SK-N-DZ (cell line): ENCODE measurements around the gene BUB1B.

Experiments
- DNase-seq: peaks from one replicate; pipeline ENCODE4 v3.0.0-alpha.2; 2015; ENCODE audit warnings: low spot score

BUB1B gene

DNA sequence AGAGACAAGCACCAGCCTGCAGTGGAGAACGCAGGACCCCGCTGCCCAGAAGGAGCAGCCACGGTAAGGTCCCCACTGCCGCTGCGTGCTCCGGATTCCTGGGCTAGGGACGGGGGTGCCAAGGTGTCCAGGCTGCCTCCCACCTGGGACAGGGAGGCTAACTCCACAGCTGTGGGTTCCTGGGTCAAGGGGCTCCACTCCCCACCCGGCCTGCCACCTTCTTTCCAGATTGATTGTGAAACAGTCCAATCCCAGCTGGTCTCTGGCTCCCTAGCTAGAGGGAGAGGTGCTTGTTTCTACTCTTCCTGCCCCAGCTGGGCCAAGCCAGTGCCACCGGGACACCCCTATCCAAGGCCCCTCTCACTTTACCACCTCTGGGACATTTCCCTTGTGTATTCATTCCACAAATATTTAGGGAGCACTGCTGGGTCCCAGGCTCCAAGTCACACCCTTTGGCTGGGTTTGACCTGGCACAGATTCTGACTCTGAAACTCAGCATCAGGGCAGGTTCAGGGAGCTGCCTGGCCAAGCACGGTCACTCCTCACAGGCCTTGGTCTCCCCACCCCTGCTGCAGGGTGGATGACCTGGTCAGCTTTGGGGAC, 79.9 kb downstream of the BUB1B start:
- DNase-seq, result no peak

DNA sequence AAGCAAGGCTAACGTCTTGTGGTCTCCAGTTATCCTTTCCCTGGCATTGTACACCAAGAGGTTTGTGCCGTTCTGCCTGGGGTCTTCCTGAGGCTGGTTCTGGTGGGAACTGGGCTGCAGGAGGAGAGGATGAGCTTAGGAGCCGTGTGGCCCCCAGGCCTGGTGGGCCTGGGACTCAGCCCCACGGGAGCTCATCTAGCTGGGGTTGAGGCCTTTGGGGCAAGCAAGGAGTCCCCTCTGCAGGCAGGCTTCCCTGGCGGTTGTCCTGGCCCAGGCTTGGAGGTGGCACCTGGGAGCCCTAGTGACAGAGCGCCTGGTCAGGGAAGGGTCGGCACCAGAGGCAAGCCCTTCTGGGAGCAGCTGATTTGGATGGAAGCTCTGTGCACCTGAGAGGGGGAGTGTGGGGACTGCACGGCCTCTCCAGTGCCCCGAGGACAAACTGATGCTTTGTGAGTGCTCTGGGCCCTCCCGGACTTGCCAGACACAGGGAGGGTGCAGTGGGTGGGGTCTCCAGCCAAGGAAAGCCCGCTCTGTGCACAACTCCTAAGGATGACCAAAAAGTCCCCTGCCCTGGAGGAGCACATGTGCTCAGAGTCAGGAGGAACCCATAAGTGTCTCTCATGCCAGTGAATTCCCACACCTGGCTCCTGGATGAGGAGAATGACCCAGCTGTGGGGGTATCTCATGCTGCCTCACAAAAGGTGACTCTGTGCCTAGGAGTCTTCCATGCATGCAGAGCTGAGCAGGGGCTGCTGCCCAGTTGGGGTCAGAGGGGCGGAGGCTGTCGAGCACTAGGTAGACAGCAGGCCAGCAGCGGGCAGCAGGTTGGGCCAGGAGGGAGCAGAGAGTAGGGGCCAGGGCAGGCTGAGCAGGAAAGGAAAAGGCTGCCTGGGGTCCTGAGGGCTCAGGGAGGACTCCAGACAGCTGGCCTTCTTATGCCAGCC, 80.7 kb downstream of the BUB1B start:
- no peak for DNase-seq

DNA sequence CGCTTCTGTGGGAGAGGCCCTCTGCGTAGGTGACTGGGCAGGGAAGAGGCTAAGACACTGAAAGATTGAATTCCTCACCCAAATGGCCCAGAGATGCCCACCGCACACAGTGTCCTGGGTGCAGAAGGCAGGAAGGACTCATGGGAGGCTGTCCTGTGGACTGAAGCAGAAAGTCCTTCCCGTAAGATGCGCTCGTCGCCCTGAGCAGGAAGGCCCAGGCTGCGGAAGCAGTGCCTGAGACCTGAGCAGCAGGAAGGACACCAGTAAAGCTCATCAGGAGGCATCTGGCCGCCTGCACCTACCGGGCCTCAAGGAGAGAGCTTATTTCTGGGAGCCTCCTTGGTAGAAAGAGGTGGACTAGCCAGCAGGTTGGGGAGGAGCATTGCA, 81.3 kb downstream of the BUB1B start:
- no peak for DNase-seq

DNA sequence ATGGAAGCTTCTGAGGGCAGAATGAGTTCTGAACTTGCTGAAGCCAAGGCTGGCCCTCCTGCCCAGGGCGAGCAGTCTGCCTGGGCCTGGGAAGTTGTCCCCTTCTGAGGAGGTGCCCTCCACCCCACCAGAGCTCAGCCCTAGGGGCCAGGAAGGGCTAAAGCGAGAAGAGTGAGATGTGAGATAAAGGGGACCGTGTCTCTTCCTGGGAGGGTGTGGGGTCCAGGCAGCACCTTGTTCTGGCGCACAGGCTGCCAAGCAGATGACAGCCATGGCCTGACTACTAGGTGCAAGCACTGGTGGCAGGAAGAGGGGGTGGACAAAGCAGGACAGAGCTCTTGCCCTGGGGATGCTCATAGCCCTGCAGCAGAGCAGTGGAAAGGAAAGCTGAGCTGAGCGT, 81.7 kb downstream of the BUB1B start:
- DNase-seq, result no peak

DNA sequence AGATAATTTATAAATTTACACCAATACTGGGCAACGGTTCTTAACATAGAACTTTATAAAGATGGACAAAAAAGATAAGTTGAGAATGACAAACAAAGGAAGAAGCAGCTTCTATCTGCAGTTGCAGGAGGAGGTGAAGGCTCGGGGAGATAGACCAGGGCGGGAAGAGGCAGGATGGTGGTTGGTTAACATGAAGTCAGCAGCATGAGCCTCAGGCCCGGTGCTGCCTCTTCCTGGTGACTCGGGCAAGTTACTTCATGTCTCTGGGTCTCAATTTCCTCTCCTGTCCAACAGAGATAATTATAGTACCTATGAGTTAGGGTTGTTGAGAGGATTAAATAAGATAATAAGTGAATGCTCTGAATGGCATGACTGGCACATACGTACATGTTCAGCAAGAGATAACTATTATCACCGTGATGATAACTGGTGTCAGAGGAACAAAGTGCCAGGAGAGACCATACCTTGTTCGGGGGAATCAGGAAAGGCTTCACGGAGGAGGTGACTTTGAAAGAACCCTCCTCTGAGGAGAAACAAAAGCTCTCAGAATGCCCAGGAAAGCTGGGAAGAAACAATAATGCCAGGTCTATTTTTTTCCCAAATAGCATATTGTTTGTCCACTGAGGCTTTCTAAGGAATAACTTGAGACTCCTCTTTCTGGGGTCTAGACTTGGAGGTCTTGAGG, 82.4 kb downstream of the BUB1B start:
- DNase-seq, result no peak

DNA sequence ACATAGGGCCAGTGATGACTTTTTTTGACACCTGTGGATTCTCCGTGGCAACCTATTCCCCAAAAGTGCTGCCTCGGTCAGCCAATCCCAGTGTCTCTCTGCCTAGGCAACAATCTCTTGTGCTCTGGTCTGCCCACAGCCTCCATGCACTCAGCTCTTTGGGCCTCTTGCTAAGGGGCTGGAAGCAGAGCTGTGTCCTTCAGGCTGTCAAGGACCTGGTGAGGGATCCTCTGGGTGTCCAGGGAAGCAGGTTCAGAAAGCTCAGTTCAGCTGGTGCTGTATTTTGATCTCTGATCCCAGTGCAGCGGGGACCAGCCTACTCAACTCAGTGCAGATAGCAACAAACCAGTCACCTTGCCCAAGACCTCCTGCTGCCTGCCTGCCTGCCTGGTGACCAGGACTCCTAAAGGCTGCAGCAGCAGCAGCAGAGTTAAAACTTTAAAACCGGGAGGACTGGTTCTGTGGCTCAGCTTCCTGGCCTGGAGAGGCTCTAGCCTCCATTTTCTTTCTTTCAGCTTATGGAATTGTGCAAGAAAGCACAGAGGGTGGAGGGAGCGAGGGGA, 84.2 kb downstream of the BUB1B start:
- no peak for DNase-seq

DNA sequence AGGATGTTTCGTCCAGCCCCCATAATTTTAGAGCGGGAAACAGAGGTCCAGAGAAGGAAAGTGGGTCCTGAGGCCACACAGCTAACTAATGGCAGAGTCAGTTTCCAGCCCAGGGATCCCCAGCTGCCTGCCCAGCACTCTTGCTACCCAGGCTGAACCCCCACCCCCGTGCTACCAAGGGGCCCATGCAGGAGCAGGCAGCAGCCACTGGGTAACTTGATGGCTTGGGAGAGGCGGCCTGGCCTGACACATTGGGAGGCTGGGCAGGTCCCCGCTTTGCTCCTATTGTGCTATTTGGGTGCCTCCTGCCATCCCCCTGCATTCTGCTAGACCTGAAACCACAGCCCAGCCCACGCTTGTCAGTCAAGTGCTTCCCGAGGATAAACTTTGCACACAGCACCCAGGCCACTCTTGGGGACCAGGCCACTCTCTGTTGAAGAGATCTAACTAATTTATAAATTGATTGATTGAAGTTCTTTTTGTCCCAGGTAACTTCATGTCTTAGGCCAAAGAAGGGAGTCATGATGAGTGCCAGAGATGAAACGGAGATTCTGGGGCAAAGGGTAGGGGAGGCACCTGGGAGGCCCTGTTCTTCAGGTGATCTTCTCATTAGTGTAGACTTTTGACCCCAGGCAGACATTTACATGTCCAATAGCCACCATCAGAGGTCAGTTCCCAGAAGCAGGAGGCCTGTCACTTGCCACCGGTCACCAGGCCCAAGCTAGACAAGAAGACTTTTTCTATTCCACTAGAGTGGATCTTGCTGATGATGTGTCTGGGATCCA, 85.0 kb downstream of the BUB1B start:
- no peak for DNase-seq

DNA sequence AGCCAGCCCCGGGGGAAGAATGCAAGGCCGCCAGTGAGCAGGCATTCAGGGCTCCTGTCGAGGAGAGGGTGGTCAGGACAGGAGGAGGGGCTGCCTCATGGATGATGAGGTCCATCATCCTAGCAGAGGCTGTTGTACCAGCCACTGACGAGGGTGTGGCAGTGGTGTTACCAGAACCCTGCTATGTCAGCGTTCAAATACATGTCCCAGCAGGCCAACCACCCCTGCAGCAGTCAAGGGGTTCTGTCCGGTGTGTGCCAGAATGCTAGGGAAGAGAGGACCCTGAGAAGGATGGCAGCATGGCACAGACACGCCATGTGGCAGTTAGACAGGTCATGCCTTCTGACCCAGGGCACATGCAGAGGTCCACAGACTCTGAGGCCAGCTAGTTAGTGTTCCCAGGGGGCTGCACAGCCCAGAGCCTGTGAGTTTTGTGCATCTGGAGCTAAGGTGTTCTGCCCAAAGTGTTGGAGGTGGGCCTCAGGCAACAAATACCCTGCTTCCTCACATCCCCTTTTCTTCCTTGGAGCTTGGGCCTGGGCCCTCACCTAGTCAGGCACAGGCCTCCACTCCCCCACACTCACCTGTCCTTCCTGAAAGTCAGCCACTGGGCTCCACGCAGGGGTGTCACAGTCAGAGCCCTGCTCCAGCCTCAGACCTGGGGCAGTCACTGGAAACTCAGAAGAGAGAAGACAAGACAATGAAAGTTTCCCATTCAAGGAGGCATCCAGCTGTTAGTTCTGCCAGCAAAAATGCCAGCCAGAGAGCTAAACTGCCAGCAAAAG, 85.8 kb downstream of the BUB1B start:
- DNase-seq, result no peak

DNA sequence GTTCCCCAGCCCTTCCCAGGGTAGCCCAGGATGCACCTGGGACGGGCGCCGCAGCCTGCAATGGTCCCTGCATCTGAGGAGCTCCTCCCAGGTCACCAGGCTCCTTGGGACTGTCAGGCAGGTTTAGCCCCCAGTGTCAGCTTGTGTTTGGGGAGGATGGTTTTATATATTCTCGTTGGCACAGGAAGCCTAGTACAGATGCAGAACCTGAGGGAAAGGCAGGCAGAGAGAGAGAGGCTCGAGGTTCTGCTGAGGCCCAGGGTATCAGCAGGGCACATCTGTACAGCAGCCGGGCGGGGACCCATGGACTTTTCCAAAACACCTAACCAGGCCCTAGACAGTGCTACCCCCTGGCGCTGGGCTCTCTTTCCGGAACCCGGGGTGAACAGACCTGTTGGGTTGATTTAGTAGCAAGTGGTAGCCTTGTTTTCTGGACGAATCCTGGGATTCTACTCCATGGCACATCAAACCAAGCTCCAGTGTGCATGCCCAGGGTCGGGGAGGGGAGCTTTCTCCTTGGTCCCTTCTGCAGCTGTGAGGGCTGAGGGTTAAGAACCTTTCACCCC, 86.6 kb downstream of the BUB1B start:
- no peak for DNase-seq

DNA sequence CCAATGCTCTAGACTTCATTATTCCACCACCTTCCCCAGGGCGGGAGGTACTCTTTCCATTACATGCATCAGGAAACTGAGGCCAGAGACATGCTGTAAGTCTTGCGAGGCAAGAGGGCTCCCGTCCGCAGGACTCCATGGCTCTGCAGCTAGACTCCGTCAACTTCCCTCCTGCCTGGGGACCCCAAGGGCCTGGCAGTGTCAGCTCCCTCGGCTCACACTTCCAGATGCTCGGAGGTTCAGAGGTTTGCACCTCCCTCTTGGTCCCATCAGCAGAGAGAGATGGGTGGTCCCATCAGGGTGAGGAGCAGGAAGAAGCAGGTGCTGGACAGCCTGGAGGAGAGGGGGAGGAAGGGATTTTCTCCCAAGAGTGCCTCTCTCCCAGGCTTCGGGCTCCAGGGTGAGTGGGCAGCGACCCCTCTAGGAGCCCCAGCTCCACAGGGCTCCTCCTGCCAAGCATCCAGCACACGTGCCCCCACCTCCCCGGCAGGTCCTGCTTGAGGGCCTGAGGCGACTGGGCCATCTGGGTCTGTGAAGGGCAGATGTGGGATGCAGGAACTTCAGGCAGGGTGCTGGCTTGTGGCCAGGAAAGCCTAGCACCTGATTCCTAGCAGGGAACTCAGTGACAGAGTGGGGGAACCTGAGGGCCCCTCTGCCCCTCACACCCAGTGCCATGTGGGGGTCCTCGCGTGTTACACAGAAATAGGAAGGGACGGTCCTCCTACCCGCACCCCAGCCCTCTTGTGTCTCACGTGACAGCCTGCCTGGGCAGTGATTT, 87.3 kb downstream of the BUB1B start:
- DNase-seq, result no peak

DNA sequence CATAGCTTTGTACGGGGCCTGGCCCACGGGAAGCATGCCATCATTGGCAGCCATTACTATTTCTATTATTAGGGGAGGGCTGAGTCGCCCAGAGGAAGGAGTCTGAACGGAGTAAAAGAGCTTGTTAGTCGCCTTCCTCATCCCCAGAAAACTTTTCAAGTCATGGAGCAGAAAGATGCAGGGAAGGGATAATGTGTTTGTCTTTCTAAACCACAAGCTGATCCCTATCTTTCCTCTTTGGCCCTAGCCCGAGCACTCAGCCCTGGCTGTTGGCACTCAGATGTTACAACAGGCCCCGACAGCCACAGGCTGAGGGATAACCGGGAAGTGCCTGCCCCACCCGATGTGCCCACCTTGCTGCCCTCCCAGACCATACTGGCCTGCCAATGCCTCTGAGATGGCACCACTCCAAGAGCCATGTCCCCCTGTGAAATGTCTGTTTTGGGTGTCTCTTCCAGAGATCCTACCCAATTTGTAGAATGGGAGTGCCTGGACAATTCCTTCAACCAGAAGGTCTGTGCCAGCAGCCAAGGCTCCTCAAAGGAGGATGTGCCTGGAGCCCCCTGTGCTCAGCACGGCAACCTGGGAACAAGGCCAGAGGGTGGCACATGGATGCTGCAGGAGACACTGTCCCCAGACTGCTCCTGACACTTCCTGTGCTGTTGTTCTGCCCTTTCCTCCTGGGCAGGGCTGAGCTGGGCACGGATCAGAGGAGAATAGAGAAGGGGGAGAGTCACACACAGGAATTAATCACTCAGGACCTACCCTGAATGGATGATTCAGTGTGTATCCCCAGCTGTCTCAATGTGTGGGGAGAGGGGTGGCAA, 88.8 kb downstream of the BUB1B start:
- no peak for DNase-seq

DNA sequence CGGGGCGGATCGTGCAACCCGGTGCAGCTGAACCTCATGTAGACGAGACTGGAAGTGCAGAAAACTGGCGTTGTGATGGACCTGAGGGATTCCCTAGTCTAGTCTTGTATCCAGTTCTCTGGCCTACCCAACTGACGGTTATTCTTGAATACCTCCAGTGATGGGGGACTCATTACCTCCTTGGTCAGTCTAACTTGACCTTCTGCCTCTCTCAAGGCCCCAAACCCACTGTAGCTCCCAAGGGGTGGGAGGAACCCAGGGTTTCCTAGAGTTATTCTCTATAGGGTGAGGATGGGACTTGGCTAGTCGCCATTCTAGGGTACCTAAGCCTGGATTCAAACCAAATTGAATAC, 89.4 kb downstream of the BUB1B start:
- no peak for DNase-seq

DNA sequence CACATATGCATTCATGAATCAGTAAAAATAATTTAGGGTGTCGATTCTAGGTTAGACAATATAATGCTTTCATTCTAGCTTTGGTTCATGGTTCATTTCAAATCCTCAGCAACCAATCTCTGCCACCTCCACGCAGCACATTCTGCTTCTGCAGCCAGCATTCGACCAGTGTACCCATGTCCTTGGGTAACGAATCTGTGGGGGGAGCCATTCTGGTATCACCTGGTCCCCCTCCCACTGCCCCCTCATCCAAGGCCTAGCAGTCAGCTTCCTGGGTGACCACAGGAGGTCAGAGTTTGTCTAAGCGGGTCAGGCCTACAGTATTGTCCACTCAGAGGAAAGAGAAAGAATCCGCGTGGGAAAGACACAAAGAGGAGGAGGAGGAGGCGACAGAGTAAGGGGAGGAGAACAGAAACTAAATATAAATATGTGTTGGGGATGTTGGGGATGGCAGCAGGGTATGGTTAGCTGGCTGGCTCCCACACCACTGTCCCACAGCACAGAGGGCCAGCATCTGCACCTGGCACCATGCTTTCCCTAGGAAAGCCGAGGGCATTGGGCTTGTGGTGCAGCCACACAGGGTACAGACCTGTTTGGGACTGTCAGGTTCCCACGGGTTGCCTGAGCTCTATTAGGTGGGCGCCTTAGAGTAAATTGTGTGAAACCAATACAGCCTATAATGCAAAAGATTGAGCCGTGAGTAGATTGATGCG, 90.1 kb downstream of the BUB1B start:
- no peak for DNase-seq

DNA sequence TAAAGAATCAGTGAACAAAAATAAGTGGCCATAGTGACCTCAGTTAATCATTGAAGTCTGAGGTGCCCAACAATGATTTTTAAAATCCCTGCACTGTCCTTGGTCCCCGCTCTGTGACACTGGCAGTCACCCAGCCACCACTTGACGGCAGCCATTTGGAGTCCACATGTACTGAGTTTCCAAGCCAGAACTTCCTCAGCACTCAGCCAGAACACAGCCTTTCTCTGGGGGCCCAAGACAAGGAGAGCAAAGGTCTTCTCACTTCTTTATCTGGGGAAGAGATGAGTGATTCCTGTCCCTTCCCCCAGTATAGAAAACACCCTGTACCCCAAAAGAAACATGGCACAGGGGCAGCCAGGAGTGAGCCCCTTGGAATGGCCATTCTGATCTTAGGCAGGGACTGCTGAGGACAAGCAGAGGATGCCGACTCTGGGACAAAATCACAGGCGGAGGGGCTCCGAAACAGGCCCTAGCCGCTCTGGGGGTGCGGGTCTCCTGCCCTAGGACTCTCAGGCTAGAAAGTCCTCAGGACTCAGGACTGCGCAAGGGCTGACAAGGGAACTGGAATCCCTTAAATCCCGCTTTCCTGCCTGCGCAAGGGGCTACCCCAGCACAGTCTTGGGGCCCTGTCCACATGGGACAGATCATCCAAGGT, 90.7 kb downstream of the BUB1B start:
- DNase-seq, result no peak

DNA sequence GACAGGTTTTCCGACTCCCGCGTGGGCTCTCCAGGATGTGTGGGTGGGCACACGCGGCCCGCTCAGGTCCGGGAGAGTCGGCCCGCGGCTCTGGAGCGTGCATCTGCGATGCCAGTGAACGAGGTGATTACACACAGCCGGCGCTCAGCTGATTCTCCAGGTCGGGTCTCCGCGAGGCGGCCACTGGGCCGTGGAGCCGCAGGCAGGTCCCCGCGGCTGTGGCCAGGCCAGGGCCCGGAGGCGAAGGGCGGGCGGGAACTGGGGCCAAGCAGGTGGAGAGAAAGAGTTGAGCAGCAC, 91.2 kb downstream of the BUB1B start:
- no peak for DNase-seq

DNA sequence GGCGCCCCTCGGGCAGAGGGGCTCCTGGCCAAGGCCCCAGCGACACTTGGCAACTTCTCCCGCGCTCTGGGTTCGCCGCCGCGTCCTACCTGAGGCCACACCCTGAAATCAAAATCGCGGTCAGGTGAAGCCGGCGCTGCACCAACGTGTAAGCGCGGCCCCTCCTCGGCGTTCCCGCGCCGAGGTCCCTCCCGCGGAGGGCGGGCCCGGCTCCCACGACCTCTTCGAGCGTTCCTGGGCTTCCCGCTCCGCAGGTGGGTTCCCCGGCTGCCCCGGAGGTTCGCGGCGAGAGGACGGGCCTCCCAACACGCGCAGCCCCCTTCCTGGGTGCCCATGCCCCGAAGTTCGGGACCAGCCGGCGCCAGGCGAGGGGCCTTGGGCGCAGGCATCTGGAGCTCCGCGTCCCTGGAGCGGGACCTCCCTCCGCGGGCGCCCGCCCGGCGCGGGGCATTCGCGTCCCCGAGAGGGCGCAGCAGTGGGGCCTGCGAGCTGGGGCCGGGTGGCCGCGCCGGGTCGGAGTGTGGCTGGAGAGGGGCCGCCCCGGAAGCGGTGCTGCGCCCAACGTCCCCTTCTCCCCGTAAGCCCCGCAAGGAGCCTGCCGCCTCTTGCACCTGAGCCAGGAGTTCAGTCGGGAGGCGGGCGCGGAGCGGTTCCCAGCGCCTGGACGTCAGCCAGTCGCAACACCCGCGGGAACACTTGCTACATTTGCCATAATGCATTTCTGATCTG, 91.7 kb downstream of the BUB1B start:
- no peak for DNase-seq

DNA sequence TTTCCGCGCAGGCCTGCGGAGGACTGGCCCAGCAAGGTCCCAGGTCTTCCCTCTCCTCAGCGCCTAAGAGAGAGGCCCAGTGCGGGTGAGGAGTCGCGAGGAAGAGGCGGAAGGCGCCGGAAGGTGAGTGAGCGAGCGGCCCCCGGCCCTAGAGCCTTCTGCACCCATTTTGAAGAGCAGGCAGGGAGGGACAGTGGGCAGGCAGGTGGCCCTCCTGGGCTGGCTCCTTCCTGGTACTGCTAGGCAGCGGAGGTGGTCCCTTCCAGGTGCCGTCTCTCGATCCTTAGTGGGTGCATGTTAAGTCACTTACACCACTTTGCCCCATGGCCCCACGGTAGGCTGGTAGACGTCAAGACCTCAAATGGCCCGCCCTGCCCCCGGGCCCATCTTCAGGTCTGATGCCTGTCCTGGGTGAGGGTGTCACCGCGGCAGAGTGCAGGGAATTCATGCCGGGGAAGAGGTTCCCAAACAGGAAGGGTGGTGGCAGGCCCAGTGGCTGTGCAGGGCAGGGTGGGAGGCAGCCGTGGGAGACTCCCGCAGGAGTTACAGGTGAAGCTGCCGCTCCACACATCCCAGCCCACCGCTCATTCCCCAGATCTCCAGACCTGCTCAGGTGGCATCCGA, 92.4 kb downstream of the BUB1B start:
- no peak for DNase-seq
